Measurements from ENCODE around the gene REEP1.

Gene REEP1

DNA sequence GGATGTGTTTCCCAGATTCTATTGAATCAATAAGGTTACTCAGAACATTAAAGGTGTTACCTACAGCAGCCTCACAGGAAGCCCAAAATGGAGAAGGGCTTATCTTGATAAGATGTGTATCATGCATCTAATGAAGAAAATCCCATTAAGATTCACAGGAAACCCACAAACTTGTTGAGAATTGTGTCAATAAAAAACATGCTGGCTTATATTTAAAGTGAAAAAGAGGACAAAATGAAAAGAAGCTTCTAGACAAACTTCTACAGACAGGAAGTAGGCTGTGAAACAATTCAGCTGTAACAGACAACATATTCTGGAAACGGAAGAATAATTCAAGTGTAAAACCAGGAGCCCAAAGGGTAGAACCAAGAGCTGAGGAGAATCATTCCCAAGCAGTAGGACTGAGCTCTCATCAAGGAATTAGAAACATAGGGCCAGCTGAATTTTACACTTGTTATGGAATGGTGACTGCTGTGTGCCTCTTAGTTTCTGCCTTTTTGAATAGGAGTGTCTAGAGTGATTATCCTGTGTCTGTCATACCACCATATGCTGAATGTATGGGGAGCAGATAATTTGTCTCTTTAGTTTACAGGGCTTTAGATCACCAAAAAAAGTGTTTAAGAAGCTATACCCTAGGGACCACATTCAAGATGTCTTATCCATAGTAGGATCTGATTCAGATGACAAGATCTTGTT lies 151.8 kb downstream of the REEP1 start:
- no peak for DNase-seq

DNA sequence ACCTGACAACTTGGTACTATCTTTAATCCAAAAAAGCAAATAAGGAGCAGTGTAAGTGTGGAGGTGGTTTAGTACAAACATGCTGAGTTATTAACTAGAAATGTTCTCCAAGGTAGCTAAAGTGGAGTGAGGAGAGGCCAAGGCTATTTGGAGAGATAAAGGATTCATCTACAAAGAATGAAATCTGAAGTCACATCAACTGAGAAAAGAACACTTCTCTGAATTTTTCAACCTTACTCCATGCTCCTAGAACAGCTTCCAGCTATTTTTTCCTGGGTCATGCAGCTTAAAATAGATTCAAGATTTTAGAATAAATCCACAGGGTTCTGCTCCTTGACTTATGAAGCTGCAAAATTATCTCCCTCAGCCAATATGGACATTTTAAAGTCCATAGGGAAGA lies 160.8 kb downstream of the REEP1 start:
- no peak for DNase-seq

DNA sequence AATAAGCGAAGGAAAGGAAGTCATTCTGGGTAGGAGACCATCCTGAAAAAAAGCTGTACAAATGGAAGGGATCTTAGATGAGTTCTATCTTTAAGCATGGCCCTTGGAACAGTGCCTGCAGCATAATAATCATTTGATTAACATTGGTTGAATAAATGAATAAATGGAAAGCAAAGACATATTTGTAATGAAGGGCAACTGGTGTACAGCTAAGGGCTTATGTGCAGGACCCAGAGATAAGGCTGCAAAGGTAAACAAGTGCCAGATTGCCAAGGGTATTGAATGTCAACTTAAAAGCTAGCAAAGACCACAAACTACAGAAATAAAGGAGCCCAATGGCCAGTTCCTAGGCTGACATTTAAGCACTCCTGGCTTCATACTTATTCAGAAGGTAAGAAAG lies 161.6 kb downstream of the REEP1 start:
- DNase-seq, result no peak

DNA sequence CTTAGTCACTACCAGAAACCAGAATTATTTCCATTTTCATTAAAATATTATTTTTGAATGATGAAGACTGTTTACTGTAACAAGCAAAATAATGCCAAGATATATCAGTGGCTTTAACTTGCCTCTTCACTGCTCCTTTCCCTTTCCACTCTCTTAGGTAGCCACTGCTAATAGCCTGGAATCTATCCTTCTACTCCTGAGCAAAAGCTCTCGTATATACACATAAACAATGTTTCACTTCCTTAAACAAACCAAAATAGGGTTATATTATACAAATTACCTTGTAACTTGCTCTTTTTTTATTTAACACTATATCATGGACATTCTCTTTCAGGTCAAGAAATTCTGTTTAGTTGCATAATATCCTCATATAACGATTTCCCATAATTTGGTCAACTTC lies 163.0 kb downstream of the REEP1 start:
- no peak for DNase-seq

DNA sequence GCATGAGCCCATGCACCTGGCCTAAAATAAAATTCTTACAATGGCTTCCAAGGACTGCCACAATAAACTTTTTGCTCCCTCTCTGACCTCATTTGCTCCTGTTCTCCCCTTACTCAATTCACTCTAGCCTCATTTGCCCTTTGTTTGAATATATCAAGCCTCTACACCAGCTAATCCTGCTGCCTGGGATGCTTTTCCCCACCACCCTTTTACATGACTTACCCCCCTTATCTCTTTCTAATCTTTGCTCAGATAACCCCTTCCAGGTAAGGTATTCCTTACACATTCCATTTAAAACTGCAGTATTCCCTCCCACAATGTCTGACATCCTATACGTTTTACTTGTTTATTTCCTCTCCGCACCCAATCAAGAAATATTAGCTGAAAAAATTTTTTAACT lies 164.8 kb downstream of the REEP1 start:
- DNase-seq, result no peak

DNA sequence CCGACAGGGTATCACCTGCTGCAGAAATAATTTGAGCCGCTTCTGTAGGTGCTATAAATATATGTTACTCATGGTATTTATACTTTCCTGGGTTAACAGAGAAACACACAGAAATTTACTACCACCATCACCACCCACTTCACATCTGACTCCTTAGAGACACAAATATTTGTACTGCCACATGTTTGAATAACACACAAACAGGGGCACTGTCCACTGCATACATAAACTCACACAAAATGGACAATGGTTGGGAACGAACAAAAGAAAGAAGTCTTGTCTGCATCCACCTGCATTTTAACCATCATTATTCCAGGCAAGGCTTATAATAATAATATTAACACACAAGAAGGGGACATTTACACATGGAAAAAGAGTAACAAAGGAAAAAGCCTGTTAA lies 166.1 kb downstream of the REEP1 start:
- DNase-seq, result no peak

DNA sequence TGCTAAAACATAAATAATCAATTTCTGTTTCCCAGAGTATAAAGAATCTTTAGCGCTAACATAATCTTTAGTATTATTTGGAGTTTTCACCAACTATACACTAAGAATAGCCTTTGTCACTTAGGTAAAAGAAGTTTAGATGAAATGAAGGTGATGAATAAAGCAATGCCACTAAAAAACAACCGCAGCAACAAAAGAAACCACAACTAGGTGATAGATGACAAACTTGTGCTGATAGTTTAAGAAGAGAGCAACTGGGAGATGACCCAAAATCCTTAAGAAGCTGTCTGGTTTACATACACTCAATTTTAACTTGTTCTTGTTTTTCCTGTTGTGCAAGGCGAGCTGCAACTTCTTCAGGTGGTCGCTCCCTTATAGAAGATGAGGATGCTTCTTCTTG lies 167.0 kb downstream of the REEP1 start:
- DNase-seq, result no peak

Measured in KG1 (cell line).